NCI-H345 treated with DMSO at 0.1 percent for 48 hours (cell line): ENCODE measurements around the gene CDK2.

Source experiments
- DNase-seq: peaks from one replicate; lab custom pipeline; 2025; ENCODE audit not compliant: unreplicated experiment; lab: John Stamatoyannopoulos, UW

Gene CDK2

GRCh38 chr12:55937981-55938380 lies 28.6 kb upstream of the CDK2 start:
- DNase-seq, result no peak

GRCh38 chr12:55938826-55939501 lies 27.7 kb upstream of the CDK2 start:
- no peak for DNase-seq

- peak; percentile 73 for DNase-seq
Measured at GRCh38 chr12:55940065-55940732, 26.4 kb upstream of the CDK2 start.

- no peak for DNase-seq
Measured at GRCh38 chr12:55942055-55942454, 24.6 kb upstream of the CDK2 start.

GRCh38 chr12:55942577-55943136 lies 24.0 kb upstream of the CDK2 start:
- DNase-seq, result no peak

GRCh38 chr12:55946553-55946952 lies 20.1 kb upstream of the CDK2 start:
- DNase-seq, result no peak

GRCh38 chr12:55955344-55955743 lies 11.3 kb upstream of the CDK2 start:
- DNase-seq, result no peak

- no peak for DNase-seq
Measured at GRCh38 chr12:55955800-55956508, 10.7 kb upstream of the CDK2 start.

GRCh38 chr12:55957106-55957859 lies 9.3 kb upstream of the CDK2 start:
- no peak for DNase-seq

- DNase-seq, result no peak
Measured at GRCh38 chr12:55963760-55964159, 2.9 kb upstream of the CDK2 start.

GRCh38 chr12:55965240-55965639 lies 1.4 kb upstream of the CDK2 start:
- no peak for DNase-seq

GRCh38 chr12:55965941-55966407 lies 656 bp upstream of the CDK2 start, which contains the start of gene PMEL:
Gene PMEL, minus strand, starts transcription at chr12:55966042. Its CDS starts 31 bp downstream, at chr12:55966011.
- DNase-seq, result no peak

GRCh38 chr12:55969356-55969755 lies 2.7 kb downstream of the CDK2 start:
- DNase-seq, result no peak

- no peak for DNase-seq
Measured at GRCh38 chr12:55970775-55971174, 4.1 kb downstream of the CDK2 start.

- no peak for DNase-seq
Measured at GRCh38 chr12:55972042-55972441, 5.4 kb downstream of the CDK2 start.

GRCh38 chr12:55972456-55972855 lies 5.8 kb downstream of the CDK2 start:
- no peak for DNase-seq

- DNase-seq, result no peak
Measured at GRCh38 chr12:55972911-55973598, 6.4 kb downstream of the CDK2 start.

- peak; percentile 100 for DNase-seq
Measured at GRCh38 chr12:55973599-55974307, 7.1 kb downstream of the CDK2 start, which contains the start of gene RAB5B. Gene RAB5B, plus strand, starts transcription at chr12:55974078. Its CDS starts 12,883 bp downstream, at chr12:55986961.

- peak; percentile 36 for DNase-seq
Measured at GRCh38 chr12:55974308-55974730, 7.7 kb downstream of the CDK2 start.
